ENCODE results near the gene NPBWR2.

NPBWR2 gene

GRCh38 chr20:64099086-64099786 is 8.1 kb downstream of the NPBWR2 start:
- H3K9ac ChIP-seq (ENCODE audit: low read length), result no peak overlapping the region
- H3K4me3 ChIP-seq (ENCODE audit: low read depth, low read length, poor library complexity, severe bottlenecking), result no peak overlapping the region
- H3K27ac ChIP-seq (ENCODE audit: low read depth, low read length, poor library complexity, severe bottlenecking), result peak overlapping the region; percentile 74
- H3F3A ChIP-seq (ENCODE audit: insufficient read depth, low read length), result no peaks in the 10 kb centered on the region
- H3K9me2 ChIP-seq (ENCODE audit: low read depth, low read length), result no peaks in the 10 kb centered on the region
- no peaks in the 10 kb centered on the region for H3K79me2 ChIP-seq (ENCODE audit: insufficient read depth, low read length)
- no peaks in the 10 kb centered on the region for H3K36me3 ChIP-seq (ENCODE audit: insufficient read depth, low read length)
- no peaks in the 10 kb centered on the region for H4K20me1 ChIP-seq (ENCODE audit: insufficient read depth, low read length)
- H3K27me3 ChIP-seq (ENCODE audit: insufficient read depth, low read length), result no peaks in the 10 kb centered on the region
- no peaks in the 10 kb centered on the region for H3K9me3 ChIP-seq (ENCODE audit: low read length)
- H3K4me1 ChIP-seq (ENCODE audit: insufficient read depth, low read length, severe bottlenecking), result peaks cover 40% of the 10 kb centered on the region
- peak overlapping the region; percentile 25; the same call in 1 of the 2 replicates for H3K4me2 ChIP-seq (ENCODE audit: low read length)
- no peak overlapping the region for H2AFZ ChIP-seq (ENCODE audit: low read length)
- TF ChIP-seq CTCF (IDR thresholded peaks at IDR 0.05; ENCODE audit: low read length), result no peak
- no peak for TF ChIP-seq EZH2 (IDR thresholded peaks at IDR 0.05; ENCODE audit: borderline replicate concordance, low read length)

GRCh38 chr20:64098471-64099013 is 8.8 kb downstream of the NPBWR2 start:
- Histone ChIP-seq H3K4me2 (ENCODE audit: low read length) (no peak overlapping the region), H3F3A (ENCODE audit: insufficient read depth, low read length) (no peaks in the 10 kb centered on the region), H3K79me2 (ENCODE audit: insufficient read depth, low read length) (no peaks in the 10 kb centered on the region), H3K36me3 (ENCODE audit: insufficient read depth, low read length) (no peaks in the 10 kb centered on the region), H3K9me3 (ENCODE audit: low read length) (no peaks in the 10 kb centered on the region), H2AFZ (ENCODE audit: low read length) (no peak overlapping the region), H3K4me1 (ENCODE audit: insufficient read depth, low read length, severe bottlenecking) (peaks cover 40% of the 10 kb centered on the region), H3K9me2 (ENCODE audit: low read depth, low read length) (no peaks in the 10 kb centered on the region), H4K20me1 (ENCODE audit: insufficient read depth, low read length) (no peaks in the 10 kb centered on the region), H3K27me3 (ENCODE audit: insufficient read depth, low read length) (no peaks in the 10 kb centered on the region), H3K27ac (ENCODE audit: low read depth, low read length, poor library complexity, severe bottlenecking) (no peak overlapping the region), H3K9ac (ENCODE audit: low read length) (no peak overlapping the region), H3K4me3 (ENCODE audit: low read depth, low read length, poor library complexity, severe bottlenecking) (no peak overlapping the region)
- no peak for TF ChIP-seq CTCF (IDR thresholded peaks at IDR 0.05; ENCODE audit: low read length)
- TF ChIP-seq EZH2 (IDR thresholded peaks at IDR 0.05; ENCODE audit: borderline replicate concordance, low read length), result no peak

GRCh38 chr20:64096535-64096934 is 10.8 kb downstream of the NPBWR2 start:
- H3K36me3 ChIP-seq (ENCODE audit: insufficient read depth, low read length), result no peaks in the 10 kb centered on the region
- H4K20me1 ChIP-seq (ENCODE audit: insufficient read depth, low read length), result no peaks in the 10 kb centered on the region
- no peaks in the 10 kb centered on the region for H3K9me2 ChIP-seq (ENCODE audit: low read depth, low read length)
- H3K4me2 ChIP-seq (ENCODE audit: low read length), result no peak overlapping the region
- H3K9me3 ChIP-seq (ENCODE audit: low read length), result no peaks in the 10 kb centered on the region
- H3K9ac ChIP-seq (ENCODE audit: low read length), result no peak overlapping the region
- no peak overlapping the region for H2AFZ ChIP-seq (ENCODE audit: low read length)
- peaks cover 27% of the 10 kb centered on the region for H3K4me1 ChIP-seq (ENCODE audit: insufficient read depth, low read length, severe bottlenecking)
- no peaks in the 10 kb centered on the region for H3F3A ChIP-seq (ENCODE audit: insufficient read depth, low read length)
- H3K27ac ChIP-seq (ENCODE audit: low read depth, low read length, poor library complexity, severe bottlenecking), result no peak overlapping the region
- TF ChIP-seq EZH2 (IDR thresholded peaks at IDR 0.05; ENCODE audit: borderline replicate concordance, low read length) (no peak), CTCF (IDR thresholded peaks at IDR 0.05; ENCODE audit: low read length) (no peak)
- no peak overlapping the region for H3K4me3 ChIP-seq (ENCODE audit: low read depth, low read length, poor library complexity, severe bottlenecking)
- H3K79me2 ChIP-seq (ENCODE audit: insufficient read depth, low read length), result no peaks in the 10 kb centered on the region
- H3K27me3 ChIP-seq (ENCODE audit: insufficient read depth, low read length), result no peaks in the 10 kb centered on the region
